Measurements from ENCODE around the gene PNMA6E. TPM values are rescaled to one million over a fixed set of nuclear protein-coding genes. Genes with fewer than 3 reads are reported as not detected.
A peak's percentile ranks its signal among the peaks of the same experiment; 100 is the strongest.

The PNMA6E gene
- total and polyA plus RNA-seq, 2 donors (not counting 1 experiment from before 2014, with no cell fraction given): not detected

- Histone ChIP-seq H3K27ac (ENCODE audit: low read length in 2 of 2) (no peak overlapping the region), H3K27me3 (replicated peaks in 1 of 4; ENCODE audit: control extremely low read depth in 1 of 4, control insufficient read depth in 3 of 4, insufficient read depth in 4 of 4, low read length in 3 of 4) (no peaks in the 10 kb centered on the region), H3K36me3 (replicated peaks in 1 of 2; ENCODE audit: control extremely low read depth in 1 of 2, control insufficient read depth in 1 of 2, extremely low read depth in 1 of 2, insufficient read depth in 2 of 2, low read length in 1 of 2) (no peaks in the 10 kb centered on the region), H3K4me3 (ENCODE audit: control extremely low read depth in 1 of 5, extremely low read depth in 1 of 5, insufficient read depth in 1 of 5, low read depth in 2 of 5, low read length in 4 of 5) (no peak overlapping the region), H2AFZ (ENCODE audit: insufficient read depth, low read depth, low read length, poor library complexity, severe bottlenecking) (no peak overlapping the region), H3K79me2 (ENCODE audit: control insufficient read depth, insufficient read depth, low read length) (no peaks in the 10 kb centered on the region), H3K4me2 (replicated peaks; ENCODE audit: low read depth, low read length, poor library complexity, severe bottlenecking) (no peak overlapping the region), H3K9ac (ENCODE audit: low read length) (no peak overlapping the region), H3K9me3 (ENCODE audit: control extremely low read depth in 1 of 3, control insufficient read depth in 2 of 3, insufficient read depth in 1 of 3, low read length in 2 of 3) (no peaks in the 10 kb centered on the region), H4K20me1 (ENCODE audit: control insufficient read depth, insufficient read depth, low read length, poor library complexity, severe bottlenecking) (no peaks in the 10 kb centered on the region), H3K4me1 (ENCODE audit: control insufficient read depth in 2 of 2, insufficient read depth in 2 of 2, low read length in 2 of 2) (no peaks in the 10 kb centered on the region)
- no peak overlapping the region for H3K4me3 Mint-ChIP-seq
- TF ChIP-seq CTCF (IDR thresholded peaks at IDR 0.05) (no peak), EZH2 (IDR thresholded peaks at IDR 0.05; ENCODE audit: borderline replicate concordance, insufficient read depth, low read depth, low read length, poor library complexity, severe bottlenecking) (no peak)
- H3K27ac Mint-ChIP-seq: no peak overlapping the region
- intact Hi-C loops (cut with micrococcal nuclease): no loop called here
- POLR2A ChIA-PET: no interaction called here
- 66% methylated on average over 7 of the region's 12 CpGs for WGBS (ENCODE audit: insufficient coverage)
- DNase-seq (peak; percentile 17), ATAC-seq (ENCODE audit: low read depth) (peak; percentile 28)
- no peaks in the 10 kb centered on the region for H3K4me1 Mint-ChIP-seq
- H3K27me3 Mint-ChIP-seq: no peaks in the 10 kb centered on the region
- H3K9me3 Mint-ChIP-seq (ENCODE audit: insufficient read depth): no peaks in the 10 kb centered on the region
- CTCF ChIA-PET: no interaction called here
Observed at GRCh38 chrX:153381684-153382532, 19.2 kb downstream of the PNMA6E start.

- Histone ChIP-seq H3K4me3 (ENCODE audit: control extremely low read depth in 1 of 5, extremely low read depth in 1 of 5, insufficient read depth in 1 of 5, low read depth in 2 of 5, low read length in 4 of 5) (no peak overlapping the region), H3K9ac (ENCODE audit: low read length) (no peak overlapping the region), H3K9me3 (ENCODE audit: control extremely low read depth in 1 of 3, control insufficient read depth in 2 of 3, insufficient read depth in 1 of 3, low read length in 2 of 3) (no peaks in the 10 kb centered on the region), H3K79me2 (ENCODE audit: control insufficient read depth, insufficient read depth, low read length) (no peaks in the 10 kb centered on the region), H3K4me1 (ENCODE audit: control insufficient read depth in 2 of 2, insufficient read depth in 2 of 2, low read length in 2 of 2) (no peaks in the 10 kb centered on the region), H3K36me3 (replicated peaks in 1 of 2; ENCODE audit: control extremely low read depth in 1 of 2, control insufficient read depth in 1 of 2, extremely low read depth in 1 of 2, insufficient read depth in 2 of 2, low read length in 1 of 2) (no peaks in the 10 kb centered on the region), H3K27me3 (replicated peaks in 1 of 4; ENCODE audit: control extremely low read depth in 1 of 4, control insufficient read depth in 3 of 4, insufficient read depth in 4 of 4, low read length in 3 of 4) (peaks cover 0 to 3% (median 0%) of the 10 kb centered on the region in 4 experiments), H4K20me1 (ENCODE audit: control insufficient read depth, insufficient read depth, low read length, poor library complexity, severe bottlenecking) (no peaks in the 10 kb centered on the region), H3K27ac (ENCODE audit: low read length in 2 of 2) (no peak overlapping the region), H2AFZ (ENCODE audit: insufficient read depth, low read depth, low read length, poor library complexity, severe bottlenecking) (no peak overlapping the region), H3K4me2 (replicated peaks; ENCODE audit: low read depth, low read length, poor library complexity, severe bottlenecking) (no peak overlapping the region)
- ChIA-PET POLR2A (no interaction called here), CTCF (interaction anchor here (0.6 to 0.7 kb wide), 2 partner anchors 60 to 81 kb away, joined by 3 to 4 read pairs; no protein-coding TSS in a partner anchor)
- 81% methylated on average over 7 of the region's 9 CpGs for whole genome bisulfite sequencing (ENCODE audit: insufficient coverage)
- TF ChIP-seq CTCF (IDR thresholded peaks at IDR 0.05): no peak
- no peak for TF ChIP-seq EZH2 (IDR thresholded peaks at IDR 0.05; ENCODE audit: borderline replicate concordance, insufficient read depth, low read depth, low read length, poor library complexity, severe bottlenecking)
- ATAC-seq (ENCODE audit: low read depth) (no peak), DNase-seq (no peak)
- no peak overlapping the region for H3K27ac Mint-ChIP-seq
- H3K9me3 Mint-ChIP-seq (ENCODE audit: insufficient read depth): no peaks in the 10 kb centered on the region
- H3K27me3 Mint-ChIP-seq: no peaks in the 10 kb centered on the region
- intact Hi-C loops (cut with micrococcal nuclease): no loop called here
- no peak overlapping the region for H3K4me3 Mint-ChIP-seq
- H3K4me1 Mint-ChIP-seq: no peaks in the 10 kb centered on the region
Observed at GRCh38 chrX:153380691-153381090, 20.5 kb downstream of the PNMA6E start.

Data from B cell (primary cell).